GM10266 (cell line): Measurements from ENCODE around the gene SHC3.

Source experiments
- DNase-seq: peaks from one replicate; pipeline ENCODE4 v3.0.0; 2012; ENCODE audit errors: extremely low spot score
- CTCF ChIP-seq: IDR thresholded peaks from 2 replicates; pipeline ENCODE4 v1.5.1; 2012; ENCODE audit warnings: mild to moderate bottlenecking, low read depth; ENCODE audit not compliant: control insufficient read depth, insufficient read depth; ENCODE audit errors: missing control alignments

The SHC3 gene

GRCh38 chr9:89029788-89030187, 148.8 kb downstream of the SHC3 start:
- TF ChIP-seq CTCF, result no peak
- no peak for DNase-seq

- no peak for DNase-seq
These were observed 151.7 kb downstream of the SHC3 start for GRCh38 chr9:89026876-89027275.

GRCh38 chr9:89025553-89025952, 153.1 kb downstream of the SHC3 start:
- no peak for TF ChIP-seq CTCF
- no peak for DNase-seq

More at GRCh38 chr9:89026876-89027275, 151.7 kb downstream of the SHC3 start:
- TF ChIP-seq CTCF, result no peak

GRCh38 chr9:89024727-89025126, 153.9 kb downstream of the SHC3 start:
- no peak for DNase-seq
- TF ChIP-seq CTCF, result no peak

- no peak for DNase-seq
- no peak for TF ChIP-seq CTCF
These were observed 154.9 kb downstream of the SHC3 start for GRCh38 chr9:89023740-89024139.

GRCh38 chr9:89022902-89023301, 155.7 kb downstream of the SHC3 start:
- TF ChIP-seq CTCF, result no peak
- no peak for DNase-seq

- TF ChIP-seq CTCF, result no peak
- no peak for DNase-seq
These were observed 156.4 kb downstream of the SHC3 start for GRCh38 chr9:89022001-89022759.
